Measurements from ENCODE around the gene ATG5. TPM values are rescaled to one million over a fixed set of nuclear protein-coding genes. Genes with fewer than 3 reads are reported as not detected.

The ATG5 gene
- total and polyA plus RNA-seq, 2 experiments from 2014 or later = 31.6 to 48.2 TPM

DNA sequence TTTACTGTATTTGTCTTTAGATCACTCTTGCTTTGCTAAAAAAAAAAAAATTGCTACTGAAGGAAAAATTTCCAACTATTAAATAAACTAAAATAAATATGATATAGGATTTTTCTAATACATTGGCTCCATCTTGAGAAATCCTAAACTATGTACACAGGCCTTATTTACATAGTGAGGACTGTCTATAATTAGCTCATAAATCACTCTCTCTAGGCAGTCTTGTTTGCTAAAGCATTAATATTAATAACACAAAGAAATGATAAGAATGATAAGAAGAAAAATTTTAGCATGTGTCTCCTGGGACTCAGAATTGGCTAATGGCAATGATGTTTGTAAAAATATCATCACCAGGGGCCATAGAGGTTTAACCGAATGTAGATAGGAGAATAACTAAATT is 21.7 kb upstream of the ATG5 start:
- H3K36me3 Mint-ChIP-seq (ENCODE audit: low read depth) = no peaks in the 10 kb centered on the region
- no peak for DNase-seq (ENCODE audit: low spot score)
- H3K4me3 Mint-ChIP-seq = no peak overlapping the region
- Histone ChIP-seq H2AFZ (no peak overlapping the region), H3K4me1 (ENCODE audit: insufficient read depth) (no peaks in the 10 kb centered on the region), H3K27ac (ENCODE audit: low read depth) (no peak overlapping the region), H3K27me3 (ENCODE audit: insufficient read depth) (no peaks in the 10 kb centered on the region), H3K4me3 (no peak overlapping the region), H3K36me3 (ENCODE audit: insufficient read depth) (no peaks in the 10 kb centered on the region), H3K4me2 (no peak overlapping the region), H3F3A (replicated peaks; ENCODE audit: low read depth) (no peaks in the 10 kb centered on the region), H4K20me1 (replicated peaks; ENCODE audit: insufficient read depth) (no peaks in the 10 kb centered on the region), H3K9me2 (ENCODE audit: insufficient read depth) (no peaks in the 10 kb centered on the region), H3K79me2 (replicated peaks; ENCODE audit: insufficient read depth) (no peaks in the 10 kb centered on the region)
- ATAC-seq = no peak
- peaks cover 4% of the 10 kb centered on the region for H3K27me3 Mint-ChIP-seq (ENCODE audit: insufficient read depth, low read depth, poor library complexity)
- no peaks in the 10 kb centered on the region for H3K4me1 Mint-ChIP-seq
- no peak overlapping the region for H3K27ac Mint-ChIP-seq
- no peaks in the 10 kb centered on the region for H3K9me3 Mint-ChIP-seq
- TF ChIP-seq NANOG (IDR thresholded peaks at IDR 0.05; ENCODE audit: borderline replicate concordance) (no peak), POLR2AphosphoS5 (IDR thresholded peaks at IDR 0.05; ENCODE audit: low read depth) (no peak), EZH2phosphoT487 (IDR thresholded peaks at IDR 0.05; ENCODE audit: unreplicated experiment) (no peak), STAT1 (IDR thresholded peaks at IDR 0.05; ENCODE audit: unreplicated experiment) (no peak), EZH2 (IDR thresholded peaks at IDR 0.05; ENCODE audit: low read depth, unreplicated experiment) (no peak), CREB1 (CRISPR knock-in tag; IDR thresholded peaks at IDR 0.05; ENCODE audit: low read depth) (no peak), JUNB (IDR thresholded peaks at IDR 0.05; ENCODE audit: unreplicated experiment) (no peak), ZNF331 (CRISPR knock-in tag; IDR thresholded peaks at IDR 0.05; ENCODE audit: low read depth) (no peak), ZNF114 (CRISPR knock-in tag; IDR thresholded peaks at IDR 0.05) (no peak)
- TF ChIP-seq, protein P1, sequence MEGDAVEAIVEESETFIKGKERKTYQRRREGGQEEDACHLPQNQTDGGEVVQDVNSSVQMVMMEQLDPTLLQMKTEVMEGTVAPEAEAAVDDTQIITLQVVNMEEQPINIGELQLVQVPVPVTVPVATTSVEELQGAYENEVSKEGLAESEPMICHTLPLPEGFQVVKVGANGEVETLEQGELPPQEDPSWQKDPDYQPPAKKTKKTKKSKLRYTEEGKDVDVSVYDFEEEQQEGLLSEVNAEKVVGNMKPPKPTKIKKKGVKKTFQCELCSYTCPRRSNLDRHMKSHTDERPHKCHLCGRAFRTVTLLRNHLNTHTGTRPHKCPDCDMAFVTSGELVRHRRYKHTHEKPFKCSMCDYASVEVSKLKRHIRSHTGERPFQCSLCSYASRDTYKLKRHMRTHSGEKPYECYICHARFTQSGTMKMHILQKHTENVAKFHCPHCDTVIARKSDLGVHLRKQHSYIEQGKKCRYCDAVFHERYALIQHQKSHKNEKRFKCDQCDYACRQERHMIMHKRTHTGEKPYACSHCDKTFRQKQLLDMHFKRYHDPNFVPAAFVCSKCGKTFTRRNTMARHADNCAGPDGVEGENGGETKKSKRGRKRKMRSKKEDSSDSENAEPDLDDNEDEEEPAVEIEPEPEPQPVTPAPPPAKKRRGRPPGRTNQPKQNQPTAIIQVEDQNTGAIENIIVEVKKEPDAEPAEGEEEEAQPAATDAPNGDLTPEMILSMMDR (conservative IDR thresholded peaks at IDR 0.05; ENCODE audit: low read depth in 2 of 2) = no peak
- TF ChIP-seq, protein P2, sequence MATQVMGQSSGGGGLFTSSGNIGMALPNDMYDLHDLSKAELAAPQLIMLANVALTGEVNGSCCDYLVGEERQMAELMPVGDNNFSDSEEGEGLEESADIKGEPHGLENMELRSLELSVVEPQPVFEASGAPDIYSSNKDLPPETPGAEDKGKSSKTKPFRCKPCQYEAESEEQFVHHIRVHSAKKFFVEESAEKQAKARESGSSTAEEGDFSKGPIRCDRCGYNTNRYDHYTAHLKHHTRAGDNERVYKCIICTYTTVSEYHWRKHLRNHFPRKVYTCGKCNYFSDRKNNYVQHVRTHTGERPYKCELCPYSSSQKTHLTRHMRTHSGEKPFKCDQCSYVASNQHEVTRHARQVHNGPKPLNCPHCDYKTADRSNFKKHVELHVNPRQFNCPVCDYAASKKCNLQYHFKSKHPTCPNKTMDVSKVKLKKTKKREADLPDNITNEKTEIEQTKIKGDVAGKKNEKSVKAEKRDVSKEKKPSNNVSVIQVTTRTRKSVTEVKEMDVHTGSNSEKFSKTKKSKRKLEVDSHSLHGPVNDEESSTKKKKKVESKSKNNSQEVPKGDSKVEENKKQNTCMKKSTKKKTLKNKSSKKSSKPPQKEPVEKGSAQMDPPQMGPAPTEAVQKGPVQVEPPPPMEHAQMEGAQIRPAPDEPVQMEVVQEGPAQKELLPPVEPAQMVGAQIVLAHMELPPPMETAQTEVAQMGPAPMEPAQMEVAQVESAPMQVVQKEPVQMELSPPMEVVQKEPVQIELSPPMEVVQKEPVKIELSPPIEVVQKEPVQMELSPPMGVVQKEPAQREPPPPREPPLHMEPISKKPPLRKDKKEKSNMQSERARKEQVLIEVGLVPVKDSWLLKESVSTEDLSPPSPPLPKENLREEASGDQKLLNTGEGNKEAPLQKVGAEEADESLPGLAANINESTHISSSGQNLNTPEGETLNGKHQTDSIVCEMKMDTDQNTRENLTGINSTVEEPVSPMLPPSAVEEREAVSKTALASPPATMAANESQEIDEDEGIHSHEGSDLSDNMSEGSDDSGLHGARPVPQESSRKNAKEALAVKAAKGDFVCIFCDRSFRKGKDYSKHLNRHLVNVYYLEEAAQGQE (IDR thresholded peaks at IDR 0.05; ENCODE audit: unreplicated experiment) = no peak
- TF ChIP-seq, protein P3, sequence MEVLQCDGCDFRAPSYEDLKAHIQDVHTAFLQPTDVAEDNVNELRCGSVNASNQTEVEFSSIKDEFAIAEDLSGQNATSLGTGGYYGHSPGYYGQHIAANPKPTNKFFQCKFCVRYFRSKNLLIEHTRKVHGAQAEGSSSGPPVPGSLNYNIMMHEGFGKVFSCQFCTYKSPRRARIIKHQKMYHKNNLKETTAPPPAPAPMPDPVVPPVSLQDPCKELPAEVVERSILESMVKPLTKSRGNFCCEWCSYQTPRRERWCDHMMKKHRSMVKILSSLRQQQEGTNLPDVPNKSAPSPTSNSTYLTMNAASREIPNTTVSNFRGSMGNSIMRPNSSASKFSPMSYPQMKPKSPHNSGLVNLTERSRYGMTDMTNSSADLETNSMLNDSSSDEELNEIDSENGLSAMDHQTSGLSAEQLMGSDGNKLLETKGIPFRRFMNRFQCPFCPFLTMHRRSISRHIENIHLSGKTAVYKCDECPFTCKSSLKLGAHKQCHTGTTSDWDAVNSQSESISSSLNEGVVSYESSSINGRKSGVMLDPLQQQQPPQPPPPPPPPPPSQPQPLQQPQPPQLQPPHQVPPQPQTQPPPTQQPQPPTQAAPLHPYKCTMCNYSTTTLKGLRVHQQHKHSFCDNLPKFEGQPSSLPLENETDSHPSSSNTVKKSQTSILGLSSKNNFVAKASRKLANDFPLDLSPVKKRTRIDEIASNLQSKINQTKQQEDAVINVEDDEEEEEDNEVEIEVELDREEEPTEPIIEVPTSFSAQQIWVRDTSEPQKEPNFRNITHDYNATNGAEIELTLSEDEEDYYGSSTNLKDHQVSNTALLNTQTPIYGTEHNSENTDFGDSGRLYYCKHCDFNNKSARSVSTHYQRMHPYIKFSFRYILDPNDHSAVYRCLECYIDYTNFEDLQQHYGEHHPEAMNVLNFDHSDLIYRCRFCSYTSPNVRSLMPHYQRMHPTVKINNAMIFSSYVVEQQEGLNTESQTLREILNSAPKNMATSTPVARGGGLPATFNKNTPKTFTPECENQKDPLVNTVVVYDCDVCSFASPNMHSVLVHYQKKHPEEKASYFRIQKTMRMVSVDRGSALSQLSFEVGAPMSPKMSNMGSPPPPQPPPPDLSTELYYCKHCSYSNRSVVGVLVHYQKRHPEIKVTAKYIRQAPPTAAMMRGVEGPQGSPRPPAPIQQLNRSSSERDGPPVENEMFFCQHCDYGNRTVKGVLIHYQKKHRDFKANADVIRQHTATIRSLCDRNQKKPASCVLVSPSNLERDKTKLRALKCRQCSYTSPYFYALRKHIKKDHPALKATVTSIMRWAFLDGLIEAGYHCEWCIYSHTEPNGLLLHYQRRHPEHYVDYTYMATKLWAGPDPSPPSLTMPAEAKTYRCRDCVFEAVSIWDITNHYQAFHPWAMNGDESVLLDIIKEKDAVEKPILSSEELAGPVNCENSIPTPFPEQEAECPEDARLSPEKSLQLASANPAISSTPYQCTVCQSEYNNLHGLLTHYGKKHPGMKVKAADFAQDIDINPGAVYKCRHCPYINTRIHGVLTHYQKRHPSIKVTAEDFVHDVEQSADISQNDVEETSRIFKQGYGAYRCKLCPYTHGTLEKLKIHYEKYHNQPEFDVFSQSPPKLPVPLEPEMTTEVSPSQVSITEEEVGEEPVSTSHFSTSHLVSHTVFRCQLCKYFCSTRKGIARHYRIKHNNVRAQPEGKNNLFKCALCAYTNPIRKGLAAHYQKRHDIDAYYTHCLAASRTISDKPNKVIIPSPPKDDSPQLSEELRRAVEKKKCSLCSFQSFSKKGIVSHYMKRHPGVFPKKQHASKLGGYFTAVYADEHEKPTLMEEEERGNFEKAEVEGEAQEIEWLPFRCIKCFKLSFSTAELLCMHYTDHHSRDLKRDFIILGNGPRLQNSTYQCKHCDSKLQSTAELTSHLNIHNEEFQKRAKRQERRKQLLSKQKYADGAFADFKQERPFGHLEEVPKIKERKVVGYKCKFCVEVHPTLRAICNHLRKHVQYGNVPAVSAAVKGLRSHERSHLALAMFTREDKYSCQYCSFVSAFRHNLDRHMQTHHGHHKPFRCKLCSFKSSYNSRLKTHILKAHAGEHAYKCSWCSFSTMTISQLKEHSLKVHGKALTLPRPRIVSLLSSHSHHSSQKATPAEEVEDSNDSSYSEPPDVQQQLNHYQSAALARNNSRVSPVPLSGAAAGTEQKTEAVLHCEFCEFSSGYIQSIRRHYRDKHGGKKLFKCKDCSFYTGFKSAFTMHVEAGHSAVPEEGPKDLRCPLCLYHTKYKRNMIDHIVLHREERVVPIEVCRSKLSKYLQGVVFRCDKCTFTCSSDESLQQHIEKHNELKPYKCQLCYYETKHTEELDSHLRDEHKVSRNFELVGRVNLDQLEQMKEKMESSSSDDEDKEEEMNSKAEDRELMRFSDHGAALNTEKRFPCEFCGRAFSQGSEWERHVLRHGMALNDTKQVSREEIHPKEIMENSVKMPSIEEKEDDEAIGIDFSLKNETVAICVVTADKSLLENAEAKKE (CRISPR knock-in tag; IDR thresholded peaks at IDR 0.05) = no peak
- TF ChIP-seq, protein P4, sequence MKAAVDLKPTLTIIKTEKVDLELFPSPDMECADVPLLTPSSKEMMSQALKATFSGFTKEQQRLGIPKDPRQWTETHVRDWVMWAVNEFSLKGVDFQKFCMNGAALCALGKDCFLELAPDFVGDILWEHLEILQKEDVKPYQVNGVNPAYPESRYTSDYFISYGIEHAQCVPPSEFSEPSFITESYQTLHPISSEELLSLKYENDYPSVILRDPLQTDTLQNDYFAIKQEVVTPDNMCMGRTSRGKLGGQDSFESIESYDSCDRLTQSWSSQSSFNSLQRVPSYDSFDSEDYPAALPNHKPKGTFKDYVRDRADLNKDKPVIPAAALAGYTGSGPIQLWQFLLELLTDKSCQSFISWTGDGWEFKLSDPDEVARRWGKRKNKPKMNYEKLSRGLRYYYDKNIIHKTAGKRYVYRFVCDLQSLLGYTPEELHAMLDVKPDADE (IDR thresholded peaks at IDR 0.05) = no peak
